CD4-positive, alpha-beta T cell treated with Interleukin-15 for 4 hours (primary cell): Measurements from ENCODE around the gene RNF212B.

Source experiments
- DNase-seq: peaks from one replicate; pipeline ENCODE4 v3.0.0-alpha.2; 2020; ENCODE audit warnings: low spot score

Gene RNF212B

DNA sequence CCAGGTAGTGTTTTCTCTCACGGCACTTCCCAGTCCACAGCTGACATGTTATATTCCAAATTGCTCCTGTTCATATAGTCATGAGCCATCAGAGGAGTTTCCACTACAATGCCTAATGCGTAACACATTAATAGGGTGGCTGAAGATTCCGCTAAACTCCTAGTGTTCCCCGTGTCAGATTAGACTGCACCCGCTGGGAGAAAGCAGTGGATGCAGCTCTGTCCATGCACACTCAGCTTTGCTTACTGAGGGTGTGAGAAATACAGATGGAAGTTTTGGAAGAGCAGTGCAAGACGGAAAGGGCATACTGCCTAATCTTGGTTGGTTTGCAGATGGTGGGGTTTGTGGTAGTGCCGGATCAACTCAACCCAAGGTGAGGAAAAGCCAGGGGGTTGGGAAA is 59.4 kb downstream of the RNF212B start:
- no peak for DNase-seq

DNA sequence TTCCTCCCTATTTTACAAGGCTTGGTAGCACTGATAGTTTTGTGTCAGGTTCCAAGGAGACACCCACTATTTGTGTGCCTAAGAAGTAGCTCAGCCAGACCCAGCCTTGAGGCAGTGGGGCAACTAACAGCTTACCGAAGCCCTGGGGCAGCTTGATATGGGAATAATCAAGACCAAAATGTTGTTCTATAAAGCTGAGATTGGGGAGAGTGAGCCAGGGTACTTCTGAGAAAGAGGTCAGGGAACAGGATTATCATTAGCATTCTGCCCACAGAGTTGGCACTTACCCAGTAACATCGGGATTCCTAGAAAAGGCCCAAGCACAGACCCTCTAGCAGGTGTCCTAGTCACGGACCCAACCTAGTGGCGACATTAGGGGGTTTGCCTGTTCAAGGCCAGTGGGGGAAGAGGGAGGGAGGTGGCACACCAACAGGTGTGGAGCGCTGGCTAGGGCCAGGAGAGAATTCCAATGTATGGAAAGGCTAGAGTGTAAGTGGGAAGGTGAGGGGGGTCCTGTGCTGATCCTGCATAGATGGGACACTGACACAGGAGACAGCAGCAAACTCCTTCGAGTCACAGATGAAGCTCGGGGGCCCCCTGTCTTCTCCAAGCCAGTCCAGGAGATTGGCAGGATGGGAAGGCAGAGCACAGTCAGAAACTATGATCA is 60.0 kb downstream of the RNF212B start:
- DNase-seq = no peak

DNA sequence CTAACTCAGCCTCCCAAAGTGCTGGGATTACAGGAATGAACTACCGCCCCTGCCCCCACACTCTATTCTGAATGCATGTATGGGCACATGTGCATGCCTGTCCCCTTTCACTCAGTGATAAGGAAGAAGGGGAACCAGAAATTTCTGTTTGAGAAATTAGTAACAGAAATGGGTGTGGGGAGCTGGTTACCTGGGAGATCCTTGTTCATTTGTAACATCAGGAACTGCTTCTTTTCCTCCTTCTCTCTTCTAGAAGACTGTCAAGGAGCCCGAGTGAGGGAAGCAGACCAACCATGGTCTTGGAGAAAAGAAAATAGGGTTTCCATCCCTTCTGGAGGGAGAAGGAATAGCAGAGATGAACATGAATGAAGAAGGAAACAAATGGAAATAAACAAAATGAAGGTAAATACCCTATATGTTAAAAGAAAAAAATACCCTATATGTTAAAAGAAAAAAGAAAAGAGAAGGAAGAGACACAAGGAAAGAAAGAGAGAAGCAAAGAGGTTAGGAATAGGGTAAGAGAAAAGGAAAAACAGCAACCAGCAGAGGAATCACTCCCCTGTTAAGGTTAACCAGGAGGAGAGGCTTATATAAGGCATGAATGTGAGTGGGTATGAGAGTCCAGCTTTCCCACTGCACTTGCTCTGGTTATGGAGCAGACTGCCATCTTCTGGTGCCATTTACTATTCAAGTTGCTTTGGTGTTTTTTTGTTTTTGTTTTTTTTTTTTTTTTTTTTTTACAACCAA is 61.6 kb downstream of the RNF212B start:
- DNase-seq = peak; percentile 35

DNA sequence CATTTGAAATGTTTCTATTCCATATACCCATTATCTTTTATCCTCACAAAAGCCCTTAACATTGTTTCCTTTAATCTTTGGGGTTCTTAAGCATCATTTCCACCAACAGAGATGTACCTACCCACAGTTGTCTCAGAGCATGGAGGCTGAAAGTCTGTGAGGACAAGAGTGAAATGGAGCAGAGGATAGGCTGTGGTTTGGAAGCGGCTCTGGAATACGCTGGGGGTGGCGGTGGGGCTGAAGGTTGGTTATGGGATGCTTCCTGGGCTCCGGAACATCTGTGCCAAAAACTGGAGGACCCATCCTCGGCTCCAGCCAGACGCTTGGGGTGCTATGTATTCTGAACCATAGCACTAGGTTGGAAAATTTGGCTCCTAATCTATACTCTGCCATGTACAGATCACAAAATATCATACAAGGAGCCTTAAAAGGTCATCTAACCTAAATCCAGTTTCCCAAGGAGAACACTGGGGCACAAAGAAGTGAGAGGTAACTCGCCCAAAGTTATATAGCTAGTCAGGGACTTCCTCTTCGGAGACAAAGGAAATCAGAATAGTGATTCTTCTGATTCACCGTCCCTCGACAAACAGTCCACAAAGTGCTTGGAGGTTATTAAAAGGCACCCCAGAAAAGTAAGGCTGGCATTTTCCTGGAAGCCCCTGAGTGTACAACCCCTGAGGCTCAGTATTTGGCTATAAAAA is 62.4 kb downstream of the RNF212B start:
- no peak for DNase-seq

DNA sequence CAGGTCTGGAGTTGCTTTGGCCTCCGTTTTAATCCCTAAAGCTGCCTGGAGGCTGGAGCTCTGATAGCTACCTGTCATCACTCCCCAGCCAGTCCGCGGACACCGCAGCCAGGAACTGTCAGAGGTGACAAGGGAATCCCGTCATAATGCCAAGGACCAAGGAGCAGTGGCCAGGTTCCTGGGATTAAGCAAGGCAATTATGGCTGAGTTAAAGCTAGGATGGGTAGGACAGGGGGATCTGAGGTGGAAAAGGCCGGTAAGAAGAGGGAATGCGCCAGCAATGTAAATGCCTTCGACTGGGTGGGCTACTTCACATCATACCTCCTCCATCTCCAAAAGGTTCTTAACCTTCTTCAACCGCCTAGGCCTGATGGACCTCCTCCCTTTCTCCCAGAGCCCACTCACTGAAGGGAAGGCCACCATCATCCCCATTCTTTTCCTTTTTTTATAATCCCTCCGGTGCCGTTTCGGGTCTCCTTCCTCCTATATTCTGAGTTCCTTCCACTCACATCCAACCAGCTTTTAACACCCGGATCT is 63.0 kb downstream of the RNF212B start:
- no peak for DNase-seq

DNA sequence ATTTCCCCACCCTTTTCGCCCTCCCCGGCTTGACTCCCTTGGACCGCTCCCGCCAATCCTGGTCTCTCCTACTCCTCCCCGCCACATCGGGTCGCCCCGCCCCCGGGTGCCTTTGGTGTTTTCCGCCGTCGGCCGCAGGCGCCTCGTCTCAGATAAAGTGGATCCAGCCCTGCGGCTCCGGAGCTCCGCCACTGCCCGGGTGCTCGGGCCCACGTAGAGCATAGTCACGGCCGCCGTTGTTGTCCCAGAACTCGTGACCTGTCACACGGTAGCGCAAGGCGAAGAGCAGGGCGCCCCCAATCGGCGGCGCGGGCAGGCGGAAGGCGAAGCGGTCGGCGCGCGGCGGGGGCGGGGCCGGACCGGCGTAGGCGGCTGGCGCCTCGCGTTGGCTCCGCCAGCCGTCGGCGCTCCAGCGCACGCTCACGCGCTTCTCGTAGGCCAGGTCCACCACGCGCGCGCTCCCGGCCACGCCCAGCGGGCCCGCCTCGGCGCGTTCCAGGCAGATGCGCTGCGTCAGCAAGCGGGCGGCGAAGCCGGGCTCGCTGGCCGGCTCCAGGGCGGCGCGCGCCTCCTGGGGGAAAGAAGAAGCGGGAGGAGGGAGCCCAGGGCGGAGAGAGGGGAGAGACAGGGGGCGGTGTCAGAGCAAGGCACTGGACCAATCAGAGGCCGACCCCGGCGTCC is 63.7 kb downstream of the RNF212B start:
- DNase-seq = peak; percentile 97

DNA sequence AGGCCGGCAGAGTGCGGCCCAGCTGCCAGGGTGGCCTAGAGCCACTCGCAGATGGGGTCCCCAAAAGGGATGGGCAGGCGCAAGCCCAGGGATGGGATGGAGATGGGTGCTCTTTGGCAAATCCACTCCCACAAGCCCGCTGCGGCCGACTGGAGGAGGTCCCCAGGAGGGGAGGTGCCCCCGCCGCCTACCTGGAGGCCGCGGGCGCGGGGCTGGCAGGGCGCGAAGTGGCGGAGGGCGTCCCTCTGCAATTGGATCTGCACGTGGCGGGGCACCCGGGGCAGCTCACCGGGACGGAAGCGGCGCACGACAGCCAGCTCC is 64.2 kb downstream of the RNF212B start:
- no peak for DNase-seq

DNA sequence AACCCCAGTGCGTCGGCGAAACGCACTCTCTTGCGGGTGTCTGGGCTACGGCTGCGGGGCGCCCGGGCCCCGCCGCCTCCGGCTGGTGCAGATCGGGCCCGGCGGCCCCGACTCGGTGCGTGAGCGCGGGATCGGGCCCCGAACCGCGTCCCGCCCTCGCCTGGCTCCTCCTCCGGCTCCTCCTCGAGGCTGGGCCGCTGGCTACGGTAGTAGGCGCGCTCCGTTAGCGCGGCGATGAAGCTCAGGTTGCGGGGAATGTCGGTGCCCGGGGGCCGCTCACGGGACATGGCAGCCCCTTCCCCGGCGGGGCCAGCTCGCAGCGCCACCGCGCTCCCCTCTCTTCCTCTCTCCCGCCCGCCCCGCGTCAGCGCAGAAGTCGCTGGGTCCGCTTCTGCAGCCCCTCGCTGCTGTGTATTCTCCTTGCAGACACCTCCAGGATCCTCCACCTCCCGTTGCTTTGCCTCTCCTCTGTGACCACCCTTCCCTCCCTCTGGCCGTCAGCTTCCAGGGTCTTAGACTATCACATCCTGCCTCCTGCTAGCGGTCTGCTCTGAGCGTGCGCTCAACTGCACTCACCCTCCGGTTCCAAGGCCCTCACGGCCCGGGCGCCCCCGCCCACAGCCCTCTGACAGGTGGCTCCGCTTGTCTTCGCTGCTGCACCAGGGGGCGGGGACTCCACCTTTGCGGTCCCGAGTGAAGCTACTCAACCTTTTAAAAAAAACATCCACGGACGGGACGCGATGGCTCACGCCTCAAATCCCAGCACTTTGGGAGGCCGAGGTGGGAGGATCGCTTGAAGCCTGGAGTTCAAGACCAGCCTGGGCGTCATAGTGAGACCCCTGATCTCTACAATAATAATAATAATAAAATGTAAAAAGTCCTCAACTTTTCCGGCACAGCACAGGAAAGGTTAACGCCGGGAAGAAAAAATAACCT is 64.8 kb downstream of the RNF212B start, which contains the start of gene PPP1R3E:
TSS of gene PPP1R3E (minus strand) at position 570 of the 936 bp plus-strand sequence. CDS start at position 287, 283 bp downstream.
- DNase-seq = peak; percentile 85

DNA sequence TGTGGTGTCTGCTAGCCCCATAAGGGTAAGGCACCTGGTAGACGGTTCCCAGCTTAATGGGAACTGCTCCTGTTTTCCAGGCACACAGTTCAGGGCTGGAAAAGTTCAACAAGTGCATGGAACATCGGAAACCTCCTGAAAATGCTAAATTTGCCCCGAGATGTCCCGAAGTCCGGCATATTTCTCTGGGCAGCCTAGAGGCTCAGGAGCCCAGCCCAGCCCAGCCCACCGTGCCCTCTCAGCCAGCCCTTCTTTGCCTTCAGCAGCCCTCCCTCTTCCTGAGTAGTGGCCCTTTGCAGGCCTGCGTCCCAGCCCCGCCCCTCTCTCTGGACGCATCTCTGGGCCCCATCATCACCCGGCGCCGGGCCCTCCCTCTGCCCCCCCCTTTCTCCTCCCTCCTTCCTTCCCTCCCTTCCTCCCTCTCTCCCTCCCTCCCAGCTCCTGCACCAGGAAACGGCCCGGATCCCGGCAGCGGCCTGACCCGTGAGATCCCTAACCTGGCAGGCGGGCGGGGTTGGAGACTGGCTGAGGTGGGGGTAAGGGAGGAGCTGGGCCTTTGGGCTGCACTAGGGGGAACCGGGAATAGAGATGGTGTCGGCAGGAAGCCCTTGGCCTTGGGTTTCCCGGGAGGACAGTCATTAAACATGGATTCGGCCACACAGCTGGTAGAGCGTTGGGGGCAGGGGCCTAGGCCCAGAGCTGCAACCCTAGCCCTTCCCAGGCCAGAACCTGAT is 68.8 kb downstream of the RNF212B start, which contains the start of gene BCL2L2:
TSS of gene BCL2L2 (plus strand) at position 422 of the 734 bp plus-strand sequence. CDS start 935 bp downstream, outside the sequence.
- no peak for DNase-seq

DNA sequence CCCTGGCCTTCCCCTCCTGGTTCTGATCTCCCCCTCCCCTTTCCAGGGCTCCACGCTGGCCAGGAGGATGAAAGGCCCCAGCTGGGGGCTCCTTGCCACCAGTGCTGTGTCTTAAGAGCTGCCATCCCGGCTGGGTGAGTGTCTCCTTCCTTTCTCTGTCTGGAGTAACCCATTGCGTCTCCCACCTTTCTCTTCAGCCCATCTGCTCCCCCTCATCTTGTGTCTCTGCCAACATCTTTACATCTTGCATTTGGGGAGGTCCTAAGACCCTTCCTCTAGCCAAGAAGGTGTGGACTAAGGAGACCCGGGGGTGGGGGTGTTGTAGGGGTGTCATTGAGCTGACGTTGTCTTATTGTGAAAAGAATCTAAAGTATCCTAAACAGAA is 69.4 kb downstream of the RNF212B start:
- DNase-seq = no peak

DNA sequence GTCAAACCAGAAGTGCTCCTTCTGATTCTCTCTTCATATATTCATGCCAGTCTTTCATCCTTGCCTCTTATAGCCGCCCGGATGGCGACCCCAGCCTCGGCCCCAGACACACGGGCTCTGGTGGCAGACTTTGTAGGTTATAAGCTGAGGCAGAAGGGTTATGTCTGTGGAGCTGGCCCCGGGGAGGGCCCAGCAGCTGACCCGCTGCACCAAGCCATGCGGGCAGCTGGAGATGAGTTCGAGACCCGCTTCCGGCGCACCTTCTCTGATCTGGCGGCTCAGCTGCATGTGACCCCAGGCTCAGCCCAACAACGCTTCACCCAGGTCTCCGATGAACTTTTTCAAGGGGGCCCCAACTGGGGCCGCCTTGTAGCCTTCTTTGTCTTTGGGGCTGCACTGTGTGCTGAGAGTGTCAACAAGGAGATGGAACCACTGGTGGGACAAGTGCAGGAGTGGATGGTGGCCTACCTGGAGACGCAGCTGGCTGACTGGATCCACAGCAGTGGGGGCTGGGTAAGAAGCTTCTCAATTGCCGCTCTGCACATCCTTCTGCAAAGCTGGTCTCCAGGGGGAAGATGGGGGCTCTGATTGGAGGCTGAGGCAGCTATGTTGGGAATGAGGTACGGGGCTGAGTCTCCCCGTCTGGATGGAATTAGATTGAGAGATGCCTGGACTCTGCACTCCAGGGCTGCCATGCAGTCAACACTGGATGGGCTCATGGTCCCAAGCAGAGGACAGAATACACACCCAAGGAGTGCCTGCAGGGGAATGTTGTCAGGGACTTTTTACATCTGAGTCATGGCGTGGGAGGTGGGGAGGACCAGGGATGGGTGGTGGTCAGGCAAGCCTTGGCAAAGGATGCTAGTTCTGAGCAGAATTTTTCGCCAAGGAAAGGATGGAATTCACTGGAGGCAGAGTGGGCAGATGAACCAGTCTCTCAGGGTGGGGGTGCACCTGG is 70.2 kb downstream of the RNF212B start:
- no peak for DNase-seq

DNA sequence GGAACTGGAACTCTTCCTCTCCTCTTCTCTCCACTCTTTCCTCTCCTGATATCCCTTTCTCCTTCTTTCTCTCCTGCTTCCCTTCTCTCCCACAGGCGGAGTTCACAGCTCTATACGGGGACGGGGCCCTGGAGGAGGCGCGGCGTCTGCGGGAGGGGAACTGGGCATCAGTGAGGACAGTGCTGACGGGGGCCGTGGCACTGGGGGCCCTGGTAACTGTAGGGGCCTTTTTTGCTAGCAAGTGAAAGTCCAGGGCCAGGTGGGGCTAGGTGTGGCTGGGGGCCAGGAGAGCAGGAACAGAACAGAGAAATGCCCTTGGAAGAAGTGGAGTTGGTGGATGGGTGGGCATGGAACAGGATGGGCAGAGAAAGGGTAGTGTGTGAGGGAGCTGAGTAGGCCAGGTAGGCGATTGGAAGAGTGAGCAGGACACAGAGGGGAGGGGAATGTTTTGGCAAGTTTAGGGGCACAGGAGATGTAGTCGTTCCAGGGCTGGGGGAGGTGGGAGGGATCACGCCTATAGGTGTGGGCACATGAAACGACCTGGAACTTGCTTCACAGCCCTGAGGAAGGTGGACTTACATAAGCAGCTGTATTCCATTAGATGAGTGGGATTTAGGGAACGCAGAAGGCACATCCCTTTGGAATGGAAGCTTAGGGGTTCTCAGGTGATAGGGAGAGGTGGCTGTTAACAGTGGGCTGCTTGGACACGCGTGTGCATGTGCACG is 71.1 kb downstream of the RNF212B start:
- DNase-seq = no peak

DNA sequence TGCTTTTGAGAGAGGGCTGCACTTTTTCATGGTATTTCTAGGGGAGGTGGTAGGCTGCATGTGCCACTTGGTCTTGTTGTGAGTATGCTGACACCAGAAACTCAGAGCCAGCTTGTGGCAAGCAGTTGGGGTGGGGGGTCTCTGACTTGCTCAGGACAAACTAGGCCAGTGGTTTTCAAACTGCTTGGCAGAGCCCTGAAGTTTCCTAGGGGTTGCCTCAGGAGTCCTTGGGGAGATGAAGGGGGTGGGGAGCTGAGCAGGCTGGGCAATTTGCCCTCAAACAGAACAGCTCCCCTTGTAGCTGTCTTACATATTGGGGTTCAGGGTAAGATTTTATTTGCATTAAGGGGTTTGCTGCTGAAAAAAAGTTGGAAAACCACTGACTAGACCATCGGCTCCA is 72.8 kb downstream of the RNF212B start:
- no peak for DNase-seq

DNA sequence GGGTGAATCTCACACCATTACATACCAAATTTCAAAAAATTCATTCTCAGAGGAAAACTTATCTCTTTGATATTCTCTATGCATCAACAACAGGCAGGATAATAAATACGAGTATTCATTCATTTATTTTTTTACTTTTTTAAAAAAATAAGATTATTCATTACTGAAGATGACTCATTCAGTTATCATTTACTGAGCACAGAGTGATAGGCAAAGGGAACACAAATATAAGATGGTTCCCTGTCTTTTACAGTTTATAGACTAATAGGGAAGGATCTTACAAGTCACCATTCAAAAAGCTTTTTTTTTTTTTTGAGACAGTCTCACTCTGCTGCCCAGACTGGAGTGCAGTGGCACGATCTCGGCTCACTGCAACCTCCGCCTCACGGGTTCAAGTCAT is 78.6 kb downstream of the RNF212B start:
- no peak for DNase-seq

DNA sequence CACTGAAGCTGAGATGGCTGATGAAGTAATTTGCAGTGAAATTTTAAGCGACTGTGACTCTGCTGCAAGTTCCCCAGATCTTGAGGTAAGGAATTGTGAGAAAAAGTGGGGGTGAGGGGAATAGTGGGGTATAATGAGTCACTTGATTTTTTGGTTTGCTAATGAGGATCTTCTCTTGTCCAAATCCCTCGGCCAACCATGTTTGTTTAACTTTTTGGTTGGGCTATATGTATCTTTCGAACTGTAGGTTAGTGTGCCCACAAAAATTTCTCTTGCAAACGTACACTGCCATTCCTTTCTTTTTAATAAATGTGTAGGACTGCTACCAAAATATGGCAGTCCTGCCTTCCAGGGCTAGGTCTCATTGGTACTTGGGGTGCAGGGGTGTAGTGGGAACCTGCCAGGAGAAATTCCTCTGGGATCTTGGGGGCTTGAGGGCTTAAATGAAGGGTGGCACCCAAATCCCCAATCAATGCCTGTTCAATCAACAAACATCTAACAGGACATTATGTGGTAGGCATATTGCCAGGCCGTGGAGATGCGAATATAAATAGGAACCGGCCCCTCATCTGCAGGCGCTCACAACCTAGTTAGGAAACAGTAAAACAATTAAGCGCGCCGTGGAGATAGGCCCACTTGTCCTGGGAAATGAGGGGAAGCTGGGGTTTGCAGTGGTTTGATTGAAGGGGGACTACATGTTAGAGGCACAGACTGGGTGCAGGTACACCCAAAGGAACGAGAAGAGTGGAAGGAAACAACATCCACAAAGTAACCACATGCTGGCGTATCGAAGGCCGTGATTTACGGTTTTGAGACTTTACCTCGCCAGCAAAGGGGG is 82.2 kb downstream of the RNF212B start:
- DNase-seq = no peak

DNA sequence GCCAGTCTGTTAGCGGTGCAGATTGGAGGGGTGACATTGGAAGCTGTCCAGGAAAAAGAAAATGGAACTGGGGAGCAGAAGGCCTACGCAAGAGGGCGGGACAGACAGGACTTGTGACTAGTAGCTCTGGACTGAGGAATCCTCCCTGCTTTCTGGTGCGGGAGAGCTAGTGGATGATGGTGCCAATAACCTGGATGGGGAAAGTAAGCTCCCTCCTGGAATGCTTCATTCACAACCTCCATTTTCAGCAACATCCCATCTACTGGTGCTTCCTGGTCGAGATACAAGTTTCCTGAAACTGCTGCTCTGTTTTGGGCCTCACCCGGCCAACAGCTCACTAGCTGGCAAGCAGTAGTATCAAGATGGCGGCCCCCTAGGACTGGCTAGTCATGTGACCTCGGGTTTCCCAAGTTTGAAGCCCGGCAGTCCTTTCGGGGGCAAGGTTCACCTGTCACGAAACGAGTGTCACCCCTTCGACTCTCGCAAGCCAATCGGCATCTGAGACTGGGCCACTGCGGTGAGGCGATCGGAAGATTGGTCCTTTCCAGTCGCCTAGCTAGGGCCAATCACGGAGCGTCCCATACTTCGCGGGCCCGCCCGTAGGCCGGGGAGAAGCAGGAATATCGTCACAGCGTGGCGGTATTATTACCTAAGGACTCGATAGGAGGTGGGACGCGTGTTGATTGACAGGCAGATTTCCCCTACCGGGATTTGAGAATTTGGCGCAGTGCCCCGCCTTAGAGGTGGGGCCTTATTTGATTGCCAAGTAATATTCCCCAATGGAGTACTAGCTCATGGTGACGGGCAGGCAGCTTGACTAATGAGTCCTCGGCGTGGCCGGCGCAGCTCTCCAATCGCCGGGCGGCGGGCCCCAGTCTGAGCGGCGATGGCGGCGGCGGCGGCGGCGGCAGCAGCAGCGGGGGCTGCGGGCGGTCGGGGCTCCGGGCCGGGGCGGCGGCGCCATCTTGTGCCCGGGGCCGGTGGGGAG is 83.1 kb downstream of the RNF212B start, which contains the start of gene PABPN1:
TSS of gene PABPN1 (plus strand) at position 874 of the 988 bp plus-strand sequence. CDS start at position 887, 13 bp downstream.
- peak; percentile 99 for DNase-seq
